GM10248 (cell line): ENCODE measurements around the gene ABCA4.
"Not testable (repeated sequence)": the region's sequence is repeated elsewhere in the genome, so short reads cannot be mapped to it uniquely, and the experiment has no call there.

ENCODE experiments used
- CTCF ChIA-PET: fragments of 300-600 bp; sonication (Branson Sonifier 250); formaldehyde crosslinking; extraction: SDS; loops from one replicate; lab custom pipeline; 2021; ENCODE audit warnings: antibody characterized with exemption; lab: Yijun Ruan, JAX
- POLR2A ChIA-PET: fragments of 350-650 bp; sonication (Branson Sonifier 250); formaldehyde crosslinking; extraction: SDS; loops from one replicate; lab custom pipeline; 2020; ENCODE audit warnings: antibody characterized with exemption; lab: Yijun Ruan, JAX
- DNase-seq: peaks from one replicate; pipeline ENCODE4 v3.0.0; 2012; ENCODE audit errors: extremely low spot score
- TF ChIP-seq, protein P1 (sequence below): IDR thresholded peaks from 2 replicates; pipeline ENCODE4 v1.5.1; 2012; ENCODE audit warnings: mild to moderate bottlenecking, low read depth; ENCODE audit errors: extremely low read depth, missing control alignments, control extremely low read depth

The ABCA4 gene

DNA sequence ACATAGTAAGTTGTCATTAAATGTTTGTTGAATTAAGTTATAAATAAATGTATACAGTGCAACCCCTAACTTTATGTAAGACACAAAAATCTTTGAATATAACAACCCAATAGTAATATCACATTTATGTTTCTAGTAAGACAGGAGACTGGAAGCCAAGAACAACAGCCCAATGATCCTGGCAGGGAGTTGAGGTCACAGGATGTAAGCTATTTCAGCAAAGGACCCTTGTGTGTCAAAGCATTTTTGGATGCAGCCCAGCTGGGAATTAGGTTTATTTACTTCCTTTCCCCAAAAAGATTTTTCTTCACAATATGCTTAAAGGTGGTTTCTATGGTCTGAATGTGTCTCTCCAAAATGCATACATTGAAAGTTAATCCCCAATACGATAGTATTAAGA, 34.0 kb upstream of the ABCA4 start:
- ChIA-PET POLR2A (no interaction called here), CTCF (interaction anchor here (0.9 to 1.2 kb wide), 2 partner anchors 10 to 12 kb away, joined by 3 read pairs; no protein-coding TSS in a partner anchor)
- TF ChIP-seq, protein P1, sequence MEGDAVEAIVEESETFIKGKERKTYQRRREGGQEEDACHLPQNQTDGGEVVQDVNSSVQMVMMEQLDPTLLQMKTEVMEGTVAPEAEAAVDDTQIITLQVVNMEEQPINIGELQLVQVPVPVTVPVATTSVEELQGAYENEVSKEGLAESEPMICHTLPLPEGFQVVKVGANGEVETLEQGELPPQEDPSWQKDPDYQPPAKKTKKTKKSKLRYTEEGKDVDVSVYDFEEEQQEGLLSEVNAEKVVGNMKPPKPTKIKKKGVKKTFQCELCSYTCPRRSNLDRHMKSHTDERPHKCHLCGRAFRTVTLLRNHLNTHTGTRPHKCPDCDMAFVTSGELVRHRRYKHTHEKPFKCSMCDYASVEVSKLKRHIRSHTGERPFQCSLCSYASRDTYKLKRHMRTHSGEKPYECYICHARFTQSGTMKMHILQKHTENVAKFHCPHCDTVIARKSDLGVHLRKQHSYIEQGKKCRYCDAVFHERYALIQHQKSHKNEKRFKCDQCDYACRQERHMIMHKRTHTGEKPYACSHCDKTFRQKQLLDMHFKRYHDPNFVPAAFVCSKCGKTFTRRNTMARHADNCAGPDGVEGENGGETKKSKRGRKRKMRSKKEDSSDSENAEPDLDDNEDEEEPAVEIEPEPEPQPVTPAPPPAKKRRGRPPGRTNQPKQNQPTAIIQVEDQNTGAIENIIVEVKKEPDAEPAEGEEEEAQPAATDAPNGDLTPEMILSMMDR = no peak
- no peak for DNase-seq

DNA sequence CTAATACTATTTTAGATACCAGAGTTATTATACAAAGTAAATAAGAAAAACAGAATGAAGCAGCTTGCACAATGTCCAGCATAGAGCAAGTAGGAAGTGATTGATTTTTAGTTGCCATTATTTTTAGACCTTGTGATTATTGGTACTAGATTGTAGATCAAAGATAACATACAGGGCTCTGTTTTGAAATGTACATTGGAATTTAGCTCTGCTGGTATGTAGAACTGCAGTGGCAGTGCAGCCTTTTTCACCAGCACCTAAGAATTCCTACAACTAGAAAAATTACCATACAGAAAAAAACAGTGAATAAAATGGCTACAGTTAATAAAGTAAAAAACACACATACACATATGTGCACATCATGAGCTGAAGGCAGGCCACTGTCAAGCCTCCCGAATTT, 32.2 kb upstream of the ABCA4 start:
- TF ChIP-seq, protein P1 = no peak
- ChIA-PET CTCF (no interaction called here), POLR2A (no interaction called here)

DNA sequence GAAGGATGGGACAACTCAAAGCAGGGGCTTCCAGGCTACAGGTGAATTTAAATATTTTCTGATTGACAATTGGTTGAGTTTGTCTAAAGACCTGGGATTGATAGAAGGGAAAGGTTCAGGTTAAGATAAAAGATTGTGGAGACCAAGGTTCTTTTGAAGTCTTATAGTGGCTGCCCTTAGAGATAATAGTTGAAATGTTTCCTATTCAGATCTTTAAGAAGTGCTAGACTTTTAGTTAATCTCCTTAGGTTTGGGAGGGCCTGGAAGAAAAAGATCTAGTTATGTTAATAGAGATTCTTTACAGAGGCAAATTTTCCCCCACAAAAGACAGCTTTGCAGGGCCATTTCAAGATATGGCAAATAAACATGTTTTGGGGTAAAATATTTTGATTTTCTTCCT, 28.2 kb upstream of the ABCA4 start:
- DNase-seq, POLR2A ChIA-PET: not testable (repeated sequence)
- CTCF ChIA-PET = interaction anchor here (1.3 kb wide), 1 partner anchor 186 kb away, joined by 3 read pairs; no protein-coding TSS in a partner anchor

More for the DNA sequence above, 32.2 kb upstream of the ABCA4 start:
- no peak for DNase-seq

DNA sequence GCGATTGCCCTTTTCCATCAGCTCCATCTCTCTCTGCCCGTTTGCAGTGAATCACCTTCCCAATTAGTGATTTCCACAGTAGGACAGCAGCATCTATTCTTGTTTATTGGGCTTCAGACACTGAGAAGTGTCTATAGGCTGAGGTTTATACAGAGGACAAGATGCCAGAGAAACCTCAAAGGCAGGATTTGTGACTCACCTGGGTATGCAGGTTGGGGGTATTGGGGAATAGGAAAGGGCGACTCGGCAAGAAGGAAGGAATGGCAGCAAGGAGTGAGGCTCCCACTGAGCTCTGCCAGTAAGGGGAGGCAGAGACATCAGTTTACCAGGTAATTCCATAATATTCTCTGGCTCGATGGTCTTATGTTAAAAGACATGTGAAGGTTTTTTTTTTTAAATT, 25.3 kb upstream of the ABCA4 start:
- CTCF ChIA-PET = no interaction called here
- TF ChIP-seq, protein P1 = no peak
- POLR2A ChIA-PET = no interaction called here
- DNase-seq = no peak

DNA sequence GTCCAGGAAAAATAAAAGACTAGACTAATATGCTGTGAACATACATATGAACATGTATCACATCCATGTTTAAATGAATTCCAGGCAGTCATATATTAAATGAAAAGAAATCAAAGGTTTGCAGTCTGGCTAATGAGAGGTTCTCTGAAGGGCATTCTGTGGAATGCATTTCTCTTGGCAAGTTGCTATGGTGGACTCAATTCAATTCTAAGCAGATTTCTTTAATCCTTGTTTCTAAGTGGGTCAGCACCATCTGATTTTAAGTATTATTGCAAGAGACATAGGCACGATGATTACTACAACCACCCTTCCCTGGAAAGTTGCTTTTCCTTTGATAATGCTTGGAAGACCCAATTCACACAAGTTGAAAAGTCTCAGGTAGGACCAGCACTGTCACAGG, 23.9 kb upstream of the ABCA4 start:
- TF ChIP-seq, protein P1 = no peak
- ChIA-PET CTCF (no interaction called here), POLR2A (no interaction called here)
- DNase-seq = no peak

DNA sequence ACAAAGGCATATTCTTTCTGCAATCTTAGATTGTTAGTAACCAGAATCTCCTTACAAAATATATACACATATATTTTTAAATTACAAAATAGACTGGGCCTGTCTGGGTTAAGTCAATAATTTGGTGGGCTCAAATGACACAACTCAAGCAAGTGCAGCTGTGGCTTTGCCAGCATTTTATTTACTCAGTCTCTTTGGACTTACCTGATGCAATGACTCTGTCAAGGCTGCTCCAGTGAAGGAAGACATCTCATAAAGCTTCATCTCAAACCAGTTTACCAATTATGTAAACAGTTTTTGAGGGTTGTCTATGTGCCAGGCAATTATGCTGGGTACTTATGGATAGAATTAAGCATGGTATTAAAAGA, 22.8 kb upstream of the ABCA4 start:
- TF ChIP-seq, protein P1 = no peak
- POLR2A ChIA-PET = no interaction called here
- no peak for DNase-seq
- CTCF ChIA-PET = interaction anchor here (1.3 kb wide), 1 partner anchor 82 kb away, joined by 3 read pairs; no protein-coding TSS in a partner anchor

DNA sequence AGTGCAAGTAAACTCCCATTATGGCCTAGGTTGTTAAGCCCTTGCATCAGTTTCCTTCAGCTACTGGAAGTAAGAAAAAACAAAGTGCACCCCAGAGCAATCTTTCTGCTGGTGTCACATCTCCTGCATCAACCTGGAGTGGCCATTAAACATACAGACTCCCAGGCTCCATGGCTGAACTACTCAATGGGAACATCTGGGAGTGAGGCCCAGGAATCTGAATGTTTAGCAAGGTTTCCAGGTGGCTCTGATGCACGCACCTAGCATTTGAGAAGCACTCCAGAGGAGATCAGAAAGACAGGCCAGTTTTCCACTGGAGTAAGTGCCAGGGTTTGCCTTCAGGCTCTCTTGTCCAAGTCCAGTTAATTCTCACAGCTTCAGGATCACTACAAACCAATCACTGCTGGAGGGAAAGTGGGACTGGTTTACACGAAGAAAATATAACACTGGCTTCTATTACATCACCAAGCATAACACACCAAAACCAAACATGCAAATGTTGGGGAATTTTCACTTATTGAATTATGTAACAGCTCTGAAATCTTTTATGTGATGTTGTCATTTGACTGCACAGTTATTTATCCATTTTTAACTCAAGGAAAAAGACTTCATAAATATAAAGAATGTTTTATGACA, 22.3 kb upstream of the ABCA4 start:
- no peak for DNase-seq
- POLR2A ChIA-PET = no interaction called here
- CTCF ChIA-PET = interaction anchor here (0.9 to 1.3 kb wide), 2 partner anchors 12 to 82 kb away, joined by 3 read pairs; no protein-coding TSS in a partner anchor
- TF ChIP-seq, protein P1 = no peak
